ENCODE data around the gene H2AZ2.
"Not testable (repeated sequence)": the region's sequence is repeated elsewhere in the genome, so short reads cannot be mapped to it uniquely, and the experiment has no call there.

The H2AZ2 gene

GRCh38 chr7:44870336-44870735 is 22.4 kb upstream of the H2AZ2 start:
- not testable (repeated sequence) for DNase-seq

GRCh38 chr7:44867073-44867995 is 19.4 kb upstream of the H2AZ2 start:
- DNase-seq = no peak

GRCh38 chr7:44861949-44862348 is 14.1 kb upstream of the H2AZ2 start:
- not testable (repeated sequence) for DNase-seq

GRCh38 chr7:44858161-44858560 is 10.3 kb upstream of the H2AZ2 start:
- no peak for DNase-seq

GRCh38 chr7:44854644-44855364 is 6.9 kb upstream of the H2AZ2 start:
- DNase-seq = no peak

GRCh38 chr7:44853391-44853790 is 5.5 kb upstream of the H2AZ2 start:
- no peak for DNase-seq

GRCh38 chr7:44852590-44852989 is 4.7 kb upstream of the H2AZ2 start:
- no peak for DNase-seq

- DNase-seq = no peak
These were observed 2.1 kb upstream of the H2AZ2 start for GRCh38 chr7:44849885-44850544.

- no peak for DNase-seq
These were observed 1.5 kb upstream of the H2AZ2 start for GRCh38 chr7:44849259-44849884.

GRCh38 chr7:44847509-44847919 is 373 bp downstream of the H2AZ2 start:
- DNase-seq = peak; percentile 87

- no peak for DNase-seq
These were observed 925 bp downstream of the H2AZ2 start for GRCh38 chr7:44846816-44847508.

GRCh38 chr7:44846390-44846789 is 1.5 kb downstream of the H2AZ2 start:
- DNase-seq = not testable (repeated sequence)

GRCh38 chr7:44845451-44845850 is 2.4 kb downstream of the H2AZ2 start:
- DNase-seq = no peak

- DNase-seq = not testable (repeated sequence)
These were observed 4.4 kb downstream of the H2AZ2 start for GRCh38 chr7:44843440-44843839.

GRCh38 chr7:44842675-44843074 is 5.2 kb downstream of the H2AZ2 start:
- DNase-seq = not testable (repeated sequence)

GRCh38 chr7:44838751-44839150 is 9.1 kb downstream of the H2AZ2 start:
- no peak for DNase-seq

GRCh38 chr7:44827567-44827966 is 20.3 kb downstream of the H2AZ2 start:
- no peak for DNase-seq

- DNase-seq = no peak
These were observed 22.9 kb downstream of the H2AZ2 start for GRCh38 chr7:44824894-44825526.

- DNase-seq = no peak
These were observed 24.6 kb downstream of the H2AZ2 start for GRCh38 chr7:44823255-44823781.

GRCh38 chr7:44819292-44819691 is 28.6 kb downstream of the H2AZ2 start:
- DNase-seq = no peak

- no peak for DNase-seq
These were observed 33.0 kb downstream of the H2AZ2 start for GRCh38 chr7:44814919-44815318.

- no peak for DNase-seq
These were observed 36.3 kb downstream of the H2AZ2 start for GRCh38 chr7:44811571-44811970.
